ENCODE data around the gene KCNN3. TPM values are rescaled to one million over a fixed set of nuclear protein-coding genes. Genes with fewer than 3 reads are reported as not detected.

Gene KCNN3
- total RNA-seq, 1 experiment from 2014 or later = not detected

DNA sequence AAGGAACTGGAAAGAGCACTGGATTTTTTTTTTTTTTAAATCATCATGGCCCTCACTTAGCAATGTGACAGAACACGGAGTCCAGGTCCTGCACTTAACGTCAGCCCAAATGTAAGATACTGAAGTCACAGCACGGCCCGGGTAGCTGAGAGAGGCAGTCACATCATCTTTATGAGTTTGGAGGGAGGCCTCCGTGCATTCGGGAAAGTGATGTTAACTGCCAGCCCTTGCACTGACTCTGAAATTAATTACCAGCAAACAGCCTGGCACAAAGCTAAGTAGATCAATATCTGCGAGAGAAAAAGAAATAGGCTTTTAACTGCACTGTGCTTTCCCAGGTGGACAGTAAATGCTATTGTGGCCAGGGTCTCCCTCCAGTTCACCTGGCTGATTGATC lies 152.6 kb downstream of the KCNN3 start:
- no peak for DNase-seq
- peaks cover 27% of the 10 kb centered on the region for H3K27me3 Mint-ChIP-seq (ENCODE audit: unreplicated experiment)
- H3K27ac Mint-ChIP-seq (ENCODE audit: unreplicated experiment) = no peak overlapping the region
- CTCF ChIA-PET = interaction anchor here (0.7 kb wide), 1 partner anchor 238 kb away, joined by 3 read pairs; no protein-coding TSS in a partner anchor
- H3K4me1 Mint-ChIP-seq (ENCODE audit: low read depth, unreplicated experiment) = peaks cover 12% of the 10 kb centered on the region
- no peak overlapping the region for H3K4me3 Mint-ChIP-seq (ENCODE audit: low read depth, unreplicated experiment)
- TF ChIP-seq, protein P1, sequence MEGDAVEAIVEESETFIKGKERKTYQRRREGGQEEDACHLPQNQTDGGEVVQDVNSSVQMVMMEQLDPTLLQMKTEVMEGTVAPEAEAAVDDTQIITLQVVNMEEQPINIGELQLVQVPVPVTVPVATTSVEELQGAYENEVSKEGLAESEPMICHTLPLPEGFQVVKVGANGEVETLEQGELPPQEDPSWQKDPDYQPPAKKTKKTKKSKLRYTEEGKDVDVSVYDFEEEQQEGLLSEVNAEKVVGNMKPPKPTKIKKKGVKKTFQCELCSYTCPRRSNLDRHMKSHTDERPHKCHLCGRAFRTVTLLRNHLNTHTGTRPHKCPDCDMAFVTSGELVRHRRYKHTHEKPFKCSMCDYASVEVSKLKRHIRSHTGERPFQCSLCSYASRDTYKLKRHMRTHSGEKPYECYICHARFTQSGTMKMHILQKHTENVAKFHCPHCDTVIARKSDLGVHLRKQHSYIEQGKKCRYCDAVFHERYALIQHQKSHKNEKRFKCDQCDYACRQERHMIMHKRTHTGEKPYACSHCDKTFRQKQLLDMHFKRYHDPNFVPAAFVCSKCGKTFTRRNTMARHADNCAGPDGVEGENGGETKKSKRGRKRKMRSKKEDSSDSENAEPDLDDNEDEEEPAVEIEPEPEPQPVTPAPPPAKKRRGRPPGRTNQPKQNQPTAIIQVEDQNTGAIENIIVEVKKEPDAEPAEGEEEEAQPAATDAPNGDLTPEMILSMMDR (IDR thresholded peaks at IDR 0.05; ENCODE audit: unreplicated experiment) = no peak
- BruUV-seq (replicated peaks) = no TSS peak
- no peaks in the 10 kb centered on the region for H3K36me3 Mint-ChIP-seq (ENCODE audit: insufficient read depth, unreplicated experiment)
- peaks cover 2% of the 10 kb centered on the region for H3K9me3 Mint-ChIP-seq (ENCODE audit: low read depth, unreplicated experiment)
- intact Hi-C loops (cut with micrococcal nuclease; ENCODE audit: unreplicated experiment) = no loop called here

DNA sequence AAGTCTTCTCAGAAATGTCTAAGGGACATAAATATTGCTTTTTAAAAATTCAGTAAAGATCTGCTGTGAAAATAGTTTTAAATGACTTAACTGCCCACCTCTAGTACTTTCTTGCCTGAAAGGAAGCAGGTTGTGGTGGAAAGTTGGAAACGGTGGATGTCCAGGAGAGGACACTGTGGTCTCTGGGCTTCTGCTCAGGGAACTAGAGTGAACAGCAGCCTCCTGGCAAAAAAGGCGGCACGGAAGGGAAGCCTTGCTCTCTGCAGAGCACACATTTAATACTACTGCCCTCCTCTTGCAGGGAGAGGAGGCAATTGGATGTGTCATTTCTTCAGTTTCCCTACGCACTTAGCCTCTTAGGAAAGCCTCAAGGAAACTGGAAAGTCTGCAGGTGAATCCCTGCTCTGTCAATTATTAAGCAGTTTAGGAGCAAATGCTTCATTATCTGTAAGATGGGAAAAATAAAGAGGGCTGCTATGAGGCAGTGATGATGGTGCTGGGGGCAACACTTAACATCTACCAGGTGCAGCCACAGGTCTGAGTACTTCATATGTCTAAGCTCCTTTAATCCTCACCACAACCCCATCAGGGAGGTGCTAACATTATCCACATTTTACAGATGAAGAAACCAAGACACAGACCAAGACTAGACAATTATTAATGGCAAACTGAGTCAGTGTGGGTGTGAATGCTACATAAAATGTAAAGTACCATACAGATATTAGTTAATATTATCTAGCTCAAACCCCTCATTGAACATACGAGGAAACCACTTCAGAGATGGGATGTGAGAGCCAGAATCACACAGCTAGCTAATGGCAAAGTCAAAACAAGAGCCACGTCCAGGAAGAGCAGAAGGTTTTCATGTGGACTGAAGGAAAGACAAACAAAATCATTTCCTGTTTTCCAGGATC lies 153.2 kb downstream of the KCNN3 start:
- TF ChIP-seq, protein P1 (IDR thresholded peaks at IDR 0.05; ENCODE audit: unreplicated experiment) = no peak
- H3K4me3 Mint-ChIP-seq (ENCODE audit: low read depth, unreplicated experiment) = no peak overlapping the region
- CTCF ChIA-PET = interaction anchor here (0.7 kb wide), 2 partner anchors 8 to 237 kb away, joined by 3 to 5 read pairs; no protein-coding TSS in a partner anchor
- no TSS peak for BruUV-seq (replicated peaks)
- no peak overlapping the region for H3K27ac Mint-ChIP-seq (ENCODE audit: unreplicated experiment)
- no peak for DNase-seq
- H3K27me3 Mint-ChIP-seq (ENCODE audit: unreplicated experiment) = peaks cover 27% of the 10 kb centered on the region
- intact Hi-C loops (cut with micrococcal nuclease; ENCODE audit: unreplicated experiment) = no loop called here
- H3K4me1 Mint-ChIP-seq (ENCODE audit: low read depth, unreplicated experiment) = peaks cover 12% of the 10 kb centered on the region
- H3K9me3 Mint-ChIP-seq (ENCODE audit: low read depth, unreplicated experiment) = peaks cover 2% of the 10 kb centered on the region
- no peaks in the 10 kb centered on the region for H3K36me3 Mint-ChIP-seq (ENCODE audit: insufficient read depth, unreplicated experiment)

DNA sequence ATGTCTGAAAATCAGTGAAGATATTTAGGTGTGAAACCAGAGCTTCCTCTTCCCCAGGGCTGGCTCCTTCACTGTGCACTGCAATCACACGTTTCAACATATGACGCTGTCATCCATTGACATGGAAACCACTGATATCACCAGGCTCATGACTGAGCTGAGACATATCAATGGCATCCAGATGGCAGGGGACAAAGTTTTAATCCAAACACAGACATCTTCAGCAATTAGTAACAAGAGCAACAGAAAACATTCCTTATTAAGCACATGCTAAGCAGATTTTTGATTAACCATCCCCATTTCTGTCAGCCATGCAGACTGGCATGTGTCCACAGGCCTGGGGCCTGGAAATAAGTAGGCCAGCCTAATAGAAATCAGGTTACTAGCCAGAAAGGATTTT lies 154.1 kb downstream of the KCNN3 start:
- Mint-ChIP-seq H3K4me1 (ENCODE audit: low read depth, unreplicated experiment) (peaks cover 12% of the 10 kb centered on the region), H3K27me3 (ENCODE audit: unreplicated experiment) (peaks cover 22% of the 10 kb centered on the region)
- intact Hi-C loops (cut with micrococcal nuclease; ENCODE audit: unreplicated experiment) = no loop called here

DNA sequence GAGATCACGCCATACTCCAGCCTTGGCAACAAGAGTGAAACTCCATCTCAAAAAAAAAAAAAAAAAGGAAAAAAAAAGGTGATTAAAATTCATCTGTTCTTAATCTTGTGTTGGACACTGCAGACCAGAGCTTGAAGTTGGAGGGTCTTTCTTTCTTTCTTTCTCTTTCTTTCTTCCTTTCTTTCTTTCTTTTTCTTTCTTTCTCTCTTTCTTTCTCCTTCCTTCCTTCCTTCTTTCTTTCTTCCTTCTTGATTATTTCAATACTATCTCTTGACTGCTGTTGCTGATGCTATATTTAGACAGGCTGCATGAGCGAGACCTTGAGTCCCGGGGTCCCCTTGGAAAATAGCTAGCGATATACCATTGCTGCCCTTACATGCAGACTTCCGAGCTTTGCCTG lies 154.7 kb downstream of the KCNN3 start:
- peaks cover 12% of the 10 kb centered on the region for H3K4me1 Mint-ChIP-seq (ENCODE audit: low read depth, unreplicated experiment)
- DNase-seq = no peak
- no TSS peak for BruUV-seq (replicated peaks)
- H3K27me3 Mint-ChIP-seq (ENCODE audit: unreplicated experiment) = peaks cover 18% of the 10 kb centered on the region
- TF ChIP-seq, protein P1 (IDR thresholded peaks at IDR 0.05; ENCODE audit: unreplicated experiment) = no peak
- H3K9me3 Mint-ChIP-seq (ENCODE audit: low read depth, unreplicated experiment) = peaks cover 2% of the 10 kb centered on the region
- no peak overlapping the region for H3K27ac Mint-ChIP-seq (ENCODE audit: unreplicated experiment)
- no peaks in the 10 kb centered on the region for H3K36me3 Mint-ChIP-seq (ENCODE audit: insufficient read depth, unreplicated experiment)
- intact Hi-C loops (cut with micrococcal nuclease; ENCODE audit: unreplicated experiment) = loop anchor here (2.0 kb wide), 2 partner anchors 15 to 45 kb away; no protein-coding TSS in a partner anchor
- CTCF ChIA-PET = interaction anchor here (0.7 to 0.8 kb wide), 4 partner anchors 8 to 279 kb away, joined by 3 to 10 read pairs (median 3); no protein-coding TSS in a partner anchor
- H3K4me3 Mint-ChIP-seq (ENCODE audit: low read depth, unreplicated experiment) = no peak overlapping the region

More for the DNA sequence above, 154.1 kb downstream of the KCNN3 start:
- H3K4me3 Mint-ChIP-seq (ENCODE audit: low read depth, unreplicated experiment) = no peak overlapping the region
- H3K27ac Mint-ChIP-seq (ENCODE audit: unreplicated experiment) = no peak overlapping the region
- CTCF ChIA-PET = interaction anchor here (0.7 kb wide), 1 partner anchor 9 kb away, joined by 5 read pairs; no protein-coding TSS in a partner anchor
- TF ChIP-seq, protein P1 (IDR thresholded peaks at IDR 0.05; ENCODE audit: unreplicated experiment) = no peak
- H3K9me3 Mint-ChIP-seq (ENCODE audit: low read depth, unreplicated experiment) = peaks cover 2% of the 10 kb centered on the region
- H3K36me3 Mint-ChIP-seq (ENCODE audit: insufficient read depth, unreplicated experiment) = no peaks in the 10 kb centered on the region
- DNase-seq = no peak
- BruUV-seq (replicated peaks) = no TSS peak
